HCT116 (cell line): ENCODE measurements around the gene RAC2. TPM values are rescaled to one million over a fixed set of nuclear protein-coding genes. Genes with fewer than 3 reads are reported as not detected.

ENCODE experiments used
- ATAC-seq: fragments of 200-7000 bp; cut with Tn5 transposase; 2 replicates; pipeline ENCODE4 v1.9.1; 2020; ENCODE audit warnings: mild to moderate bottlenecking, moderate library complexity
- BruUV-seq: library from RNA; stranded (reverse); fragments of 400-500 nt; replicated peaks from 2 replicates; lab custom pipeline; 2021; lab: Mats Ljungman, UMichigan
- CTCF ChIA-PET: fragments of 300-600 bp; sonication (Branson Sonifier 250); formaldehyde crosslinking; loops from one replicate; lab custom pipeline; 2021; ENCODE audit warnings: antibody characterized with exemption; lab: Charles Lee
- POLR2A ChIA-PET: fragments of 300-600, 350-600 bp; sonication (Branson Sonifier 250); formaldehyde crosslinking; loops from one replicate; lab custom pipeline; 2021; ENCODE audit warnings: antibody characterized with exemption; lab: Charles Lee
- RAD21 ChIA-PET, 2 experiments: fragments of 300-600 bp; sonication (Branson Sonifier 250); formaldehyde crosslinking; loops; one replicate each; lab custom pipeline; 2023; ENCODE audit warnings: low total read pairs in 2 of 2; ENCODE audit not compliant: uncharacterized antibody in 2 of 2, unreplicated experiment in 2 of 2, low non-redundant PET in 1 of 2; lab: Charles Lee
- DNase-seq: peaks from one replicate; pipeline ENCODE4 v3.0.0-alpha.2; 2010; ENCODE audit warnings: low read depth, low spot score
- H2AFZ ChIP-seq: fragments of 200-600 bp; shearing (Covaris generic), sonication (generic); 2 replicates; pipeline ENCODE4 v1.6.1; 2017; ENCODE audit warnings: low read depth, mixed run types, mixed read lengths, antibody characterized with exemption, low read length; ENCODE audit not compliant: poor library complexity, severe bottlenecking
- H3K27ac ChIP-seq: 2 replicates; pipeline ENCODE4 v1.5.1; 2012; ENCODE audit warnings: low read depth, low read length
- H3K27me3 ChIP-seq: fragments of 200-600 bp; sonication (generic); 2 replicates; pipeline ENCODE4 v1.6.1; 2016; ENCODE audit warnings: mixed run types, low read length, mixed read lengths; ENCODE audit not compliant: insufficient read depth
- H3K36me3 ChIP-seq, 2 experiments: fragments of 200-500 bp in 1 of 2; fragments of 200-600 bp in 1 of 2; sonication (Bioruptor generic) in 1 of 2; sonication (generic) in 1 of 2; 2 replicates each; pipeline versions ENCODE4 v1.5.1 to v1.6.1; 2014 to 2016; ENCODE audit warnings: low read length in 2 of 2, inconsistent platforms in 1 of 2, mixed read lengths in 1 of 2, mixed run types in 1 of 2; ENCODE audit not compliant: insufficient read depth in 2 of 2, control insufficient read depth in 1 of 2
- H3K4me1 ChIP-seq, 2 experiments: fragments of 200-600 bp in 1 of 2; sonication (generic) in 1 of 2; 2 replicates each; pipeline versions ENCODE4 v1.5.1 to v1.6.1; 2012 to 2017; ENCODE audit warnings: low read length in 2 of 2, inconsistent platforms in 1 of 2, mild to moderate bottlenecking in 1 of 2, mixed read lengths in 1 of 2, mixed run types in 1 of 2, moderate library complexity in 1 of 2; ENCODE audit not compliant: insufficient read depth in 2 of 2, control insufficient read depth in 1 of 2
- H3K4me2 ChIP-seq: fragments of 200-600 bp; sonication (generic); 2 replicates; pipeline ENCODE4 v1.6.1; 2017; ENCODE audit warnings: mixed run types, low read length, mixed read lengths
- H3K4me3 ChIP-seq, 2 experiments: fragments of 200-600 bp in 1 of 2; sonication (generic) in 1 of 2; replicated peaks in 1 of 2; 2 replicates each; pipeline ENCODE4 v1.5.1; 2011 to 2016; ENCODE audit warnings: low read length in 2 of 2, control low read depth in 1 of 2, low read depth in 1 of 2, mild to moderate bottlenecking in 1 of 2, mixed read lengths in 1 of 2, mixed run types in 1 of 2
- H3K79me2 ChIP-seq: fragments of 200-600 bp; sonication (generic); 2 replicates; pipeline ENCODE4 v1.6.1; 2017; ENCODE audit warnings: mild to moderate bottlenecking, mixed run types, low read length, moderate library complexity, mixed read lengths; ENCODE audit not compliant: insufficient read depth
- H3K9ac ChIP-seq: fragments of 200-600 bp; sonication (generic); 2 replicates; pipeline ENCODE4 v1.6.1; 2016; ENCODE audit warnings: low read length, mixed read lengths
- H3K9me2 ChIP-seq: fragments of 200-600 bp; sonication (generic), shearing (Covaris generic); 2 replicates; pipeline ENCODE4 v1.6.1; 2017; ENCODE audit warnings: mixed run types, mild to moderate bottlenecking, moderate library complexity; ENCODE audit not compliant: insufficient read depth
- H3K9me3 ChIP-seq, 2 experiments: fragments of 200-500 bp in 1 of 2; fragments of 200-600 bp in 1 of 2; sonication (Bioruptor generic) in 1 of 2; sonication (generic) in 1 of 2; 2 replicates each; pipeline ENCODE4 v1.6.1; 2014 to 2017; ENCODE audit warnings: low read length in 2 of 2, mixed read lengths in 2 of 2, inconsistent platforms in 1 of 2, low read depth in 1 of 2, mild to moderate bottlenecking in 1 of 2, mixed run types in 1 of 2, moderate library complexity in 1 of 2; ENCODE audit not compliant: control insufficient read depth in 1 of 2, insufficient read depth in 1 of 2
- H4K20me1 ChIP-seq: fragments of 200-600 bp; sonication (generic), shearing (Covaris generic); 2 replicates; pipeline ENCODE4 v1.6.1; 2017; ENCODE audit warnings: mixed run types, mild to moderate bottlenecking, moderate library complexity; ENCODE audit not compliant: insufficient read depth
- ATF3 ChIP-seq: IDR thresholded peaks from 2 replicates; pipeline ENCODE4 v1.6.1; 2012
- CBX3 ChIP-seq: IDR thresholded peaks from 2 replicates; pipeline ENCODE4 v1.6.1; 2012; ENCODE audit warnings: low read depth
- CTCF ChIP-seq, 3 experiments: fragments of 200-600 bp in 1 of 3; sonication (generic) in 1 of 3; IDR thresholded peaks in 2 of 3; conservative IDR thresholded peaks in 1 of 3; 2 replicates each; pipeline ENCODE4 v1.5.1; 2012 to 2017; ENCODE audit warnings: low read depth in 2 of 3, low read length in 2 of 3, antibody characterized with exemption in 1 of 3, borderline replicate concordance in 1 of 3, control low read depth in 1 of 3, mild to moderate bottlenecking in 1 of 3, mixed read lengths in 1 of 3, mixed run types in 1 of 3, moderate library complexity in 1 of 3; ENCODE audit not compliant: insufficient read depth in 1 of 3
- ELF1 ChIP-seq: IDR thresholded peaks from 2 replicates; pipeline ENCODE4 v1.6.1; 2012; ENCODE audit warnings: low read depth, borderline replicate concordance
- FOSL1 ChIP-seq: IDR thresholded peaks from 2 replicates; pipeline ENCODE4 v1.6.1; 2012; ENCODE audit warnings: low read depth
- POLR2A ChIP-seq: IDR thresholded peaks from 2 replicates; pipeline ENCODE4 v1.7.0; 2011; ENCODE audit warnings: borderline replicate concordance; ENCODE audit not compliant: insufficient read depth, insufficient read length; ENCODE audit errors: extremely low read depth
- RAD21 ChIP-seq: IDR thresholded peaks from 2 replicates; pipeline ENCODE4 v1.6.1; 2012; ENCODE audit warnings: low read depth, mild to moderate bottlenecking
- REST ChIP-seq: IDR thresholded peaks from 2 replicates; pipeline ENCODE4 v1.6.1; 2012; ENCODE audit warnings: low read depth
- TCF7L2 ChIP-seq: IDR thresholded peaks from 2 replicates; pipeline ENCODE4 v1.7.0; 2011; ENCODE audit warnings: borderline replicate concordance, inconsistent platforms; ENCODE audit not compliant: insufficient read depth, insufficient read length; ENCODE audit errors: extremely low read depth
- intact Hi-C: fragments of 100-400 bp; cut with micrococcal nuclease; formaldehyde crosslinking; loops from 2 replicates; pipeline ENCODE4 v1.10.0; 2022
- total RNA-seq: library from RNA; stranded (reverse); gene quantifications from one replicate; pipeline ENCODE4 v1.2.1, GENCODE V29; 2021; ENCODE audit not compliant: unreplicated experiment

The RAC2 gene
- total RNA-seq, 1 experiment from 2014 or later: 62.0 TPM

- Histone ChIP-seq H3K4me3 (no peak overlapping the region), H3K9me3 (no peaks in the 10 kb centered on the region), H3K36me3 (no peaks in the 10 kb centered on the region), H2AFZ (no peak overlapping the region), H4K20me1 (no peaks in the 10 kb centered on the region), H3K4me2 (no peak overlapping the region), H3K79me2 (no peaks in the 10 kb centered on the region; the same call in 1 of the 2 replicates), H3K9me2 (no peaks in the 10 kb centered on the region), H3K4me1 (peaks cover 2 to 13% of the 10 kb centered on the region in 2 experiments), H3K27ac (no peak overlapping the region), H3K9ac (no peak overlapping the region), H3K27me3 (no peaks in the 10 kb centered on the region)
- POLR2A ChIA-PET: no interaction called here
- no peak for TF ChIP-seq ATF3
- TF ChIP-seq FOSL1: no peak
- no peak for TF ChIP-seq CBX3
- no TSS peak for BruUV-seq
- RAD21 ChIA-PET: no interaction called here
- CTCF ChIA-PET: no interaction called here
- intact Hi-C loops: no loop called here
- DNase-seq (no peak), ATAC-seq (no peak)
Measured at GRCh38 chr22:37237371-37238268, 6.4 kb downstream of the RAC2 start.

GRCh38 chr22:37235897-37236607, 8.0 kb downstream of the RAC2 start:
- Histone ChIP-seq H3K4me3 (no peak overlapping the region), H3K79me2 (no peaks in the 10 kb centered on the region), H3K4me2 (no peak overlapping the region), H3K9me3 (no peaks in the 10 kb centered on the region), H3K27ac (no peak overlapping the region), H3K4me1 (peaks cover 0 to 5% of the 10 kb centered on the region in 2 experiments; a peak in 2 of 4 replicates), H3K27me3 (no peaks in the 10 kb centered on the region), H2AFZ (no peak overlapping the region), H3K9me2 (no peaks in the 10 kb centered on the region), H4K20me1 (no peaks in the 10 kb centered on the region), H3K9ac (0 out of 2 replicates have a peak overlapping the region, but pooled peaks have one; percentile 3), H3K36me3 (no peaks in the 10 kb centered on the region)
- ATAC-seq (no peak), DNase-seq (no peak)
- BruUV-seq: no TSS peak
- intact Hi-C loops: no loop called here
- ChIA-PET CTCF (no interaction called here), POLR2A (no interaction called here), RAD21 (no interaction called here)
- no peak for TF ChIP-seq ELF1
- no peak for TF ChIP-seq RAD21
- TF ChIP-seq POLR2A: no peak
- no peak for TF ChIP-seq REST
- no peak for TF ChIP-seq TCF7L2
- TF ChIP-seq CTCF (IDR thresholded peaks at IDR 0.05 in 2 of 3, conservative IDR thresholded peaks at IDR 0.05 in 1 of 3; ENCODE audit: borderline replicate concordance in 1 of 3, insufficient read depth in 1 of 3, low read depth in 2 of 3, low read length in 2 of 3): no peak
